ENCODE data around the gene LYPD8.

The LYPD8 gene

DNA sequence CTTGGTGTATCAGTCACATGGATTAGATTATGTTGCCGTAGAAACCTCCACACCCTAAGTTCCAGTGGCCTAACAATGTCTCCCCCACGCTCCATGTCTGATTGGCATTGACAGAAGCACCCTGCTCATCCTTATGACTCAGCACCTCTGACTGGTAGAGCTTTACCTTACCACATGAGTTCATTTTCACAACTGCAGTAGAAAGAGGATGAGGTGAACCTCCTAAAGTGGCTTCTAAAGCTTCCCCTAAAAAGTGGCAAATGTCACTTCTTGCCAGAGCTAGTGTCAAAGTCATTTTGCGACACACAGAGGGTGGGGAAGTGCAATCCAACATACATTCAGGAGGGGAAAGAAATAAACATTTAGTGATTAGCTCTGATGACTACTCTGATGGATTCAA, 30.6 kb upstream of the LYPD8 start:
- TF ChIP-seq, protein P1, sequence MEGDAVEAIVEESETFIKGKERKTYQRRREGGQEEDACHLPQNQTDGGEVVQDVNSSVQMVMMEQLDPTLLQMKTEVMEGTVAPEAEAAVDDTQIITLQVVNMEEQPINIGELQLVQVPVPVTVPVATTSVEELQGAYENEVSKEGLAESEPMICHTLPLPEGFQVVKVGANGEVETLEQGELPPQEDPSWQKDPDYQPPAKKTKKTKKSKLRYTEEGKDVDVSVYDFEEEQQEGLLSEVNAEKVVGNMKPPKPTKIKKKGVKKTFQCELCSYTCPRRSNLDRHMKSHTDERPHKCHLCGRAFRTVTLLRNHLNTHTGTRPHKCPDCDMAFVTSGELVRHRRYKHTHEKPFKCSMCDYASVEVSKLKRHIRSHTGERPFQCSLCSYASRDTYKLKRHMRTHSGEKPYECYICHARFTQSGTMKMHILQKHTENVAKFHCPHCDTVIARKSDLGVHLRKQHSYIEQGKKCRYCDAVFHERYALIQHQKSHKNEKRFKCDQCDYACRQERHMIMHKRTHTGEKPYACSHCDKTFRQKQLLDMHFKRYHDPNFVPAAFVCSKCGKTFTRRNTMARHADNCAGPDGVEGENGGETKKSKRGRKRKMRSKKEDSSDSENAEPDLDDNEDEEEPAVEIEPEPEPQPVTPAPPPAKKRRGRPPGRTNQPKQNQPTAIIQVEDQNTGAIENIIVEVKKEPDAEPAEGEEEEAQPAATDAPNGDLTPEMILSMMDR (IDR thresholded peaks at IDR 0.05; ENCODE audit: insufficient read depth, low read length, missing control alignments), result no peak
- DNase-seq (ENCODE audit: low read depth, low spot score), result no peak
- ChIA-PET CTCF (no interaction called here), POLR2A (no interaction called here)
- H3K4me3 ChIP-seq (ENCODE audit: low read depth, low read length), result no peak overlapping the region

DNA sequence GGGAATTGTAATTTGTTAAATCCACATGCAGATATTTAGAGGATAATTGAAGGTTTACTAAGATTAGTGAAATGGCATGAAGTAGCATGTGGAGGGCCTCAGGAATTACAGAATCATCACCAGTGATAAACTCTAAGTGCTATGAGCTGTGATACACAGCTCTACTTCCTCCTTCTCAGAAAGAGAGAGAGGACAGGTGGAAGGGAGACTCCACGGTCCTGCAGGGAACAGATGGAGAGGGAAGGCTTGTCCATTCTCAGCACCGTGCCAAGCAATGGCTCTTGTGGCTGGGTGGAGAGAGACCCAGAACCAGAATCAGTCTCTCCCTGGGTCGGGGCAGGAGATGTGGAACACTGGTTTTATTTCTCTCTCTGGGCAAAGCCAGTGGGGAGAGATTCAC, 27.8 kb upstream of the LYPD8 start:
- TF ChIP-seq, protein P1 (IDR thresholded peaks at IDR 0.05; ENCODE audit: insufficient read depth, low read length, missing control alignments), result no peak
- ChIA-PET CTCF (no interaction called here), POLR2A (no interaction called here)
- no peak for DNase-seq (ENCODE audit: low read depth, low spot score)
- H3K4me3 ChIP-seq (ENCODE audit: low read depth, low read length), result no peak overlapping the region

DNA sequence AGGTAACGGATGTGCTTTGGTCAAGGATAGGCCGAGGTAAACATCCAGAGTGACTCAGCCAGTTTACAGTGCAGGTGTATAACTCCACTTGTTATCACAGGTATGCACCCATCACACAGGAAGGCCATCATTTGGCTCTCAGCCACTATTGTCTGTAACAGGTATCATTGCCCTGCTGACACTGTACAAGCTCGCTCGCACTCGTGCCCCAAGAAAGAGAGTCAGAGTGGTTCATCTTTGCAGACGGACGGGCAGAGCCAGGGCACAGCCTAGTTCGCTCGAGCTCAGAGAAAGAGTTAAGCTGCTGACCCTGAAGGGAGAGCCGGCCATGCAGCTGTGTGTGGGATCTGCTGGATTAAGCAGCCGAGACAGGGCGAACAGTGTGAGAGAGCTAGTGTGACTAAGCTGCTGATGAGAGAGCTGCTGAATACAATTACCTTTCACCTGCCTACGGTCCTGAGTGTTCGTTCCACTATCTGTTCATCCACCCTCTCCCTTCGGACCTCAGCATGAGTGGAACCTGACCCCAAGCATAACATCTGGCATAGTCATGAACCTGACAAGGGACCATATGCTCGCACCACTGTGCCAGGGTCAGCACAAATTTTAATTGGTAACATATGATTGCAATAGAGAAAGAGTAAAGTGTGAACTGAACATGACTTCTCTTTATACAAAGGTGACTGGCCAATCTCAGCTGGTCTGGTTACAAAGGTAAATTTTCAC, 27.0 kb upstream of the LYPD8 start:
- ChIA-PET POLR2A (no interaction called here), CTCF (no interaction called here)
- no peak overlapping the region for H3K4me3 ChIP-seq (ENCODE audit: low read depth, low read length)
- TF ChIP-seq, protein P1 (IDR thresholded peaks at IDR 0.05; ENCODE audit: insufficient read depth, low read length, missing control alignments), result no peak
- DNase-seq (ENCODE audit: low read depth, low spot score), result no peak

DNA sequence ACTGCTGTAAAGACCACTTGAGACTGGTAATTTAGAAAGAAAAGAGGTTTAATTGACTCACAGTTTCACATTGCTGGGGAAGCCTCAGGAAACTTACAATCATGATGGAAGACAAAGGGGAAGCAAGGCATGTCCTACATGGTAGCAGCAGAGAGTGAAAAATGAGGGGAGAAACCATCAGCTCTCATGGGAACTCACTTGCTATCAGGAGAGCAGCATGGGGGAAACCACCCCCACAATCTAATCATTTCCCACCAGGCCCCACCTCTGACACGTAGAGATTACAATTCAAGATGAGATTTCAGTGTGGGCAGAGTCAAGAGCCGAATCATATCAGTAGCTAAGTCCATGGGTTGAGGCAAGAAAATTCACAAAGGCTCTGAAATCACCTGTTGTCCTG, 23.8 kb upstream of the LYPD8 start:
- DNase-seq (ENCODE audit: low read depth, low spot score), result no peak
- TF ChIP-seq, protein P1 (IDR thresholded peaks at IDR 0.05; ENCODE audit: insufficient read depth, low read length, missing control alignments), result no peak
- H3K4me3 ChIP-seq (ENCODE audit: low read depth, low read length), result no peak overlapping the region
- CTCF ChIA-PET, result no interaction called here
- POLR2A ChIA-PET, result no interaction called here

DNA sequence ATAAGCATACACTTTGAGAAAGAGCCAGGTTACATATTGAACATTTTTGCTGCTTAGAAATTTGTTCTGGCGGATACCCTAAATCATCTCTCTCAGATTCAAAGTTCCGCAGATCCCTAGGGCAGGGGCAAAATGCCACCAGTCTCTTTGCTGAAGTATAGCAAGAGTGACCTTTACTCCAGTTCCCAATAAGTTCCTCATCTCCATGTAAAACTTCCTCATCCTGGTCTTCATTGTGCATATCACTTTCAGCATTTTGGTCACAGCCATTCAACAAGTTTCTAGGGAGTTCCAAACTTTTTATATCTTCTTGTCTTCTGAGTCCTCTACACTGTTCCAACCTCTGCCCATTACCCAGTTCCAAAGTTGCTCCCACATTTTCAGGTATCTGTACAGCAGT, 23.3 kb upstream of the LYPD8 start:
- ChIA-PET POLR2A (no interaction called here), CTCF (no interaction called here)
- TF ChIP-seq, protein P1 (IDR thresholded peaks at IDR 0.05; ENCODE audit: insufficient read depth, low read length, missing control alignments), result no peak
- H3K4me3 ChIP-seq (ENCODE audit: low read depth, low read length), result no peak overlapping the region
- no peak for DNase-seq (ENCODE audit: low read depth, low spot score)

DNA sequence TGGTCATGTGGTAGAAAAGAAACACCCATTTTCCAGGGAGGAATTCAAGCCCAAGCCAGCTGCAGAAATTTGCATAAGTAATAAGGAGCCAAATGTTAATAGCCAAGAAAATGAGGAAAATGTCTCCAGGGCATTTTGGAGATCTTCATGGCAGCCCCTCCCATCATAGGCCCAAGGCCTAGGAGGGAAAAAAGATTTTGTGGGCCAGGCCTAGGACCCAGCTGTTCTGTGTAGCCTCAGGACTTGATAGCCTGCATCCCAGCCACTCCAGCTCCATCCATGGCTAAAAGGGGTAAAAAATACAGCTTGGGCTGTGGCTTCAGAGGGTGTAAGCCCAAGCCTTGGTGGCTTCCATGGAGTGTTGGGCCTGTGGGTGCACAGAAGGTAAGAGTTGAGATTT, 21.4 kb upstream of the LYPD8 start:
- ChIA-PET CTCF (no interaction called here), POLR2A (no interaction called here)
- no peak overlapping the region for H3K4me3 ChIP-seq (ENCODE audit: low read depth, low read length)
- no peak for DNase-seq (ENCODE audit: low read depth, low spot score)
- TF ChIP-seq, protein P1 (IDR thresholded peaks at IDR 0.05; ENCODE audit: insufficient read depth, low read length, missing control alignments), result no peak
